Posterior vena cava (tissue), 2 donors: ENCODE data around the gene ZNF326. TPM values are rescaled to one million over a fixed set of nuclear protein-coding genes. Genes with fewer than 3 reads are reported as not detected.
"Not testable (repeated sequence)": the region's sequence is repeated elsewhere in the genome, so short reads cannot be mapped to it uniquely, and the experiment has no call there.

Experiments
- DNase-seq: peaks from one replicate; pipeline ENCODE4 v3.0.0-alpha.2; 2020; ENCODE audit warnings: low spot score
- intact Hi-C, 2 donors: fragments of 100-400 bp; cut with DNase I; formaldehyde crosslinking; loops; one replicate each; pipeline versions ENCODE4 v1.14.1 to v1.14.2; 2022 to 2023
- total RNA-seq, 2 donors: library from RNA; stranded (reverse); fragmentation: NEBNext Ultra II Directional; extraction: Animal tissue kit (Norgen Biotek cat#: 25700); gene quantifications; one replicate each; pipeline ENCODE4 v1.2.1, GENCODE V29; 2021
- donor health status: DM: yes; HTN: yes; CAD: no.
- donor health status: DM: yes; HTN: yes; CAD: no.

The ZNF326 gene
- total RNA-seq, 2 donors from 2014 or later = 19.4 to 19.6 TPM

GRCh38 chr1:89993541-89993940, 1.4 kb upstream of the ZNF326 start:
- intact Hi-C loops = loop anchor here in 1 of 2 donors (5.0 kb wide), 1 partner anchor 191 kb away; no protein-coding TSS in a partner anchor
- no peak for DNase-seq

GRCh38 chr1:89994231-89994804, 592 bp upstream of the ZNF326 start:
- no peak for DNase-seq
- intact Hi-C loops = loop anchor here in 1 of 2 donors (5.0 kb wide), 1 partner anchor 192 kb away; no protein-coding TSS in a partner anchor

- DNase-seq = no peak
- intact Hi-C loops = no loop called here
Measured at GRCh38 chr1:89995598-89996449, 914 bp downstream of the ZNF326 start.

GRCh38 chr1:89996450-89997110, 1.7 kb downstream of the ZNF326 start:
- intact Hi-C loops = no loop called here
- no peak for DNase-seq

- DNase-seq, intact Hi-C loops: not testable (repeated sequence)
Measured at GRCh38 chr1:89997152-89997551, 2.2 kb downstream of the ZNF326 start.

GRCh38 chr1:89998306-89998705, 3.4 kb downstream of the ZNF326 start:
- intact Hi-C loops = no loop called here
- DNase-seq = no peak

GRCh38 chr1:89999208-89999607, 4.3 kb downstream of the ZNF326 start:
- DNase-seq = no peak
- intact Hi-C loops = no loop called here

- DNase-seq = no peak
- intact Hi-C loops = no loop called here
Measured at GRCh38 chr1:89999628-90000027, 4.7 kb downstream of the ZNF326 start.

GRCh38 chr1:90000934-90001676, 6.2 kb downstream of the ZNF326 start:
- DNase-seq = no peak
- intact Hi-C loops = no loop called here

- DNase-seq = no peak
- intact Hi-C loops = no loop called here
Measured at GRCh38 chr1:90007979-90008404, 13.1 kb downstream of the ZNF326 start.

GRCh38 chr1:90012300-90012699, 17.4 kb downstream of the ZNF326 start:
- intact Hi-C loops = no loop called here
- no peak for DNase-seq

GRCh38 chr1:90023691-90024090, 28.8 kb downstream of the ZNF326 start:
- DNase-seq = no peak
- intact Hi-C loops = no loop called here

- no peak for DNase-seq
- intact Hi-C loops = no loop called here
Measured at GRCh38 chr1:90027281-90027680, 32.4 kb downstream of the ZNF326 start.

- no peak for DNase-seq
- intact Hi-C loops = no loop called here
Measured at GRCh38 chr1:90039652-90040051, 44.7 kb downstream of the ZNF326 start.

GRCh38 chr1:90043586-90043985, 48.7 kb downstream of the ZNF326 start:
- intact Hi-C loops = no loop called here
- no peak for DNase-seq

GRCh38 chr1:90044346-90044745, 49.4 kb downstream of the ZNF326 start:
- no peak for DNase-seq
- intact Hi-C loops = no loop called here

- no peak for DNase-seq
- intact Hi-C loops = no loop called here
Measured at GRCh38 chr1:90045853-90046563, 51.1 kb downstream of the ZNF326 start.

- intact Hi-C loops = no loop called here
- no peak for DNase-seq
Measured at GRCh38 chr1:90046635-90047034, 51.7 kb downstream of the ZNF326 start.

GRCh38 chr1:90048043-90048442, 53.1 kb downstream of the ZNF326 start:
- intact Hi-C loops = no loop called here
- no peak for DNase-seq
